ENCODE measurements around the gene NEK9.
A peak's percentile ranks its signal among the peaks of the same experiment; 100 is the strongest.

Gene NEK9

GRCh38 chr14:75126121-75126544 lies 715 bp downstream of the NEK9 start:
- Histone ChIP-seq H3K27ac (ENCODE audit: poor library complexity, severe bottlenecking) (peak overlapping the region; percentile 73), H3K9me3 (ENCODE audit: severe bottlenecking) (no peaks in the 10 kb centered on the region), H3K27me3 (ENCODE audit: insufficient read depth, poor library complexity, severe bottlenecking) (no peaks in the 10 kb centered on the region), H3K36me3 (ENCODE audit: low read depth) (peaks cover 17% of the 10 kb centered on the region), H3K4me1 (ENCODE audit: insufficient read depth, poor library complexity, severe bottlenecking) (peaks cover 31% of the 10 kb centered on the region), H3K4me3 (ENCODE audit: severe bottlenecking) (peak overlapping the region; percentile 61)
- no peak for TF ChIP-seq CTCF (IDR thresholded peaks at IDR 0.05; ENCODE audit: poor library complexity, severe bottlenecking)
- no peak for ATAC-seq (ENCODE audit: low read depth)
- no peak for DNase-seq (ENCODE audit: low spot score)

- no peak for DNase-seq (ENCODE audit: low spot score)
- peak overlapping the region; percentile 73 for H3K27ac ChIP-seq (ENCODE audit: poor library complexity, severe bottlenecking)
These were observed 1.2 kb downstream of the NEK9 start for GRCh38 chr14:75125617-75126016.

GRCh38 chr14:75123991-75124390 lies 2.9 kb downstream of the NEK9 start:
- Histone ChIP-seq H3K27me3 (ENCODE audit: insufficient read depth, poor library complexity, severe bottlenecking) (no peaks in the 10 kb centered on the region), H3K4me1 (ENCODE audit: insufficient read depth, poor library complexity, severe bottlenecking) (peaks cover 31% of the 10 kb centered on the region), H3K36me3 (ENCODE audit: low read depth) (peaks cover 30% of the 10 kb centered on the region), H3K4me3 (ENCODE audit: severe bottlenecking) (no peak overlapping the region), H3K9me3 (ENCODE audit: severe bottlenecking) (no peaks in the 10 kb centered on the region), H3K27ac (ENCODE audit: poor library complexity, severe bottlenecking) (peak overlapping the region; percentile 73)
- ATAC-seq (ENCODE audit: low read depth) (peak; percentile 61), DNase-seq (ENCODE audit: low spot score) (no peak)
- no peak for TF ChIP-seq CTCF (IDR thresholded peaks at IDR 0.05; ENCODE audit: poor library complexity, severe bottlenecking)

More at GRCh38 chr14:75125617-75126016, 1.2 kb downstream of the NEK9 start:
- TF ChIP-seq CTCF (IDR thresholded peaks at IDR 0.05; ENCODE audit: poor library complexity, severe bottlenecking) = no peak
- ATAC-seq (ENCODE audit: low read depth) = no peak
- Histone ChIP-seq H3K36me3 (ENCODE audit: low read depth) (peaks cover 22% of the 10 kb centered on the region), H3K9me3 (ENCODE audit: severe bottlenecking) (no peaks in the 10 kb centered on the region), H3K4me1 (ENCODE audit: insufficient read depth, poor library complexity, severe bottlenecking) (peaks cover 31% of the 10 kb centered on the region), H3K4me3 (ENCODE audit: severe bottlenecking) (peak overlapping the region; percentile 61), H3K27me3 (ENCODE audit: insufficient read depth, poor library complexity, severe bottlenecking) (no peaks in the 10 kb centered on the region)

GRCh38 chr14:75121552-75121951 lies 5.3 kb downstream of the NEK9 start:
- Histone ChIP-seq H3K9me3 (ENCODE audit: severe bottlenecking) (no peaks in the 10 kb centered on the region), H3K4me3 (ENCODE audit: severe bottlenecking) (no peak overlapping the region), H3K27ac (ENCODE audit: poor library complexity, severe bottlenecking) (no peak overlapping the region), H3K36me3 (ENCODE audit: low read depth) (peaks cover 55% of the 10 kb centered on the region), H3K27me3 (ENCODE audit: insufficient read depth, poor library complexity, severe bottlenecking) (no peaks in the 10 kb centered on the region), H3K4me1 (ENCODE audit: insufficient read depth, poor library complexity, severe bottlenecking) (peaks cover 24% of the 10 kb centered on the region)
- no peak for DNase-seq (ENCODE audit: low spot score)
- no peak for ATAC-seq (ENCODE audit: low read depth)
- TF ChIP-seq CTCF (IDR thresholded peaks at IDR 0.05; ENCODE audit: poor library complexity, severe bottlenecking) = no peak

GRCh38 chr14:75120541-75121291 lies 6.1 kb downstream of the NEK9 start:
- Histone ChIP-seq H3K36me3 (ENCODE audit: low read depth) (peaks cover 63% of the 10 kb centered on the region), H3K4me3 (ENCODE audit: severe bottlenecking) (no peak overlapping the region), H3K4me1 (ENCODE audit: insufficient read depth, poor library complexity, severe bottlenecking) (peaks cover 22% of the 10 kb centered on the region), H3K9me3 (ENCODE audit: severe bottlenecking) (no peaks in the 10 kb centered on the region), H3K27me3 (ENCODE audit: insufficient read depth, poor library complexity, severe bottlenecking) (no peaks in the 10 kb centered on the region), H3K27ac (ENCODE audit: poor library complexity, severe bottlenecking) (no peak overlapping the region)
- ATAC-seq (ENCODE audit: low read depth) (no peak), DNase-seq (ENCODE audit: low spot score) (no peak)
- TF ChIP-seq CTCF (IDR thresholded peaks at IDR 0.05; ENCODE audit: poor library complexity, severe bottlenecking) = no peak

All from RWPE2 (cell line).